HG02840 (cell line): ENCODE results near the gene PRCC.

Source experiments
- ATAC-seq: cut with Tn5 transposase; IDR thresholded peaks from one replicate; pipeline ENCODE4 v1.9.1; 2021; ENCODE audit warnings: mild to moderate bottlenecking, moderate library complexity, moderate number of reproducible peaks; ENCODE audit not compliant: unreplicated experiment, low FRiP score

PRCC gene

GRCh38 chr1:156794506-156795373 lies 27.4 kb downstream of the PRCC start:
- no peak for ATAC-seq

DNA sequence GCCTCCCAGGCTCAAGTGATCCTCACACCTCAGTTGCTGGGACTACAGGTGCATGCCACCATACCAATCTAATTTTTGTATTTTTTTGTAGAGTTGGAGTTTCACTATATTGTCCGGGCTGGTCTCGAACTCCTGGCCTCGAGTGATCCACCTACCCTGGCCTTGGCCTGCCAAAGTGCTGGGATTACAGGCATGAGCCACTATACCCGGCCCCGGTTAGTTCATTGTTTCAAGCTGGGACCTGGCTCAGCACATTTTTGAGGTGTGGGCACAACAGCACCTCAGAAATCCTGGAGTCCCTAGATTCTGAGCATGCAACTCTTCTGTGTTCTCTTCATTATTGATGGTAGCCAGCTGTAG lies 28.0 kb downstream of the PRCC start:
- no peak for ATAC-seq

DNA sequence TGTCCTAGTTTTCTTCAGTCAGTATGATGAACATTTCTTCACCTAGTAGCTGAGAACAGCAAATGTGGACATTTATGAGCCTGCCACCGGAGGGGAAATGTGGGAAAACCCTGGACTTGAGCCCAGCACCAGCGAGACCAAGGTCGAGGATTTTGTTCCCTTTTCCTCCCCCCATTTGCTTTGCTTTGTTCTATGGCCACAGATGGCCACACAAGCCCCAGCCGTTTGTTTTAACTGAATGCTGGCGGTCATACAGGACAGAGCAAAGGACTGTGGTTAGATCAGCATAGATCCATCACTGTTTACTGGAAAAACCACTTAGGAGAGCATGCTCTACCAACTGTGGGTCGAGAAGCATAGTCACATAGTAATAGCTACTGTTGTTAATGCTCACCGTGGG lies 28.5 kb downstream of the PRCC start:
- ATAC-seq: no peak

- no peak for ATAC-seq
Measured at GRCh38 chr1:156796340-156797097, 29.2 kb downstream of the PRCC start.

DNA sequence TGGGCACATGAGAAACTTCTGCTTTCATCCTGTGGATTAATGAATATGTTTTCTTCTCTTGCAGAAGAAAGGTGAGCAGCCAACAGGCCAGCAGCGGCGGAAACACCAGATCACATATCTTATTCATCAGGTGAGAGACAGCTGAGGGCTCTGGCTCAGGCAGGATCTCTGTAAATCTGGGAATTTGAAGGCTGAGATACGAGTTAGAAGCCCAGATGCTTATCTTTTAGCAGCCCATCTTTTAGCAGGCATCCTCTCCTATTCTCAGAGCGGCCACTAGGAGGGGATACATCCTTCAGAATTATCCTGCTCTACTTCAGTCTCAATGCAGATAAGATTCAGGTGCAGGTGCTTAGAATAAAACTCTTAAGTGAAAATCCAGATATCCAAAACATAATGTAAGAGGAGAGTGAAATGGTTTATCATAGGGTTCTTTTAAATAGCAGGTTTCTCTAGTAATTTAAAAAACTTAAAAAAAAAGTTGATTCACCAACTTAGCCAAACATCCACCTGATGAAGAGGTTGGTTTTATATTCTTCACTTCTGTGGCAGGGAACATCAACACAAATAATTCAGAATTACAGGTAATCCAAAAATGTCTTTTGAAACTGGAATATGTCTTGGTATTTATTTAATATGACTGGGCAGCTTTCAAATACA lies 30.0 kb downstream of the PRCC start:
- no peak for ATAC-seq

- ATAC-seq: no peak
Measured at GRCh38 chr1:156801409-156802121, 34.2 kb downstream of the PRCC start.

DNA sequence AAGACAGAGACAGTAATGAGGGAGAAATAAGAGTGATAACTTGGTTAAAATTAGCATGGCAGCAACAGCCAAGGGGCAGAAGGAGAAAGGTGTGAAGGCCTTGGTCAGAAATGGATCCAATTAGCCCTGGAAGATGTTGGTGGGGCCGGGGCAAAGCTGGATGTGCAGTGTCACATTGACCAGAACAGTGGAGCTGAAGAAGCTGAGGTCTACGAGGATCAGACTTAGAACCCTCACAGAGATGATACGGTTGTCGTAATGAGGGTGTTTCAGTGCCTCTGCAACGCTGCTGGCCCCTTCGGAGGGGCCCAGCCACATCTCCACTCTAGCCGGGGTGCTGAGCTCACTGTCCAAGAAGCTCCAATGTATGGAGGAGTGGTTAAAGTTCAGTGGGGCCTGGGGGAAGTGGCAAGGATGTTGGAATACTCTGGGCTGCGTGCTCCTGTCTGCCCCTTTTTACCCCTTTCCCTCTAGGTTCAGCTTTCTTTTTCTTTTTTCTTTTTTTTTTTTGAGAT lies 35.1 kb downstream of the PRCC start:
- ATAC-seq: no peak

DNA sequence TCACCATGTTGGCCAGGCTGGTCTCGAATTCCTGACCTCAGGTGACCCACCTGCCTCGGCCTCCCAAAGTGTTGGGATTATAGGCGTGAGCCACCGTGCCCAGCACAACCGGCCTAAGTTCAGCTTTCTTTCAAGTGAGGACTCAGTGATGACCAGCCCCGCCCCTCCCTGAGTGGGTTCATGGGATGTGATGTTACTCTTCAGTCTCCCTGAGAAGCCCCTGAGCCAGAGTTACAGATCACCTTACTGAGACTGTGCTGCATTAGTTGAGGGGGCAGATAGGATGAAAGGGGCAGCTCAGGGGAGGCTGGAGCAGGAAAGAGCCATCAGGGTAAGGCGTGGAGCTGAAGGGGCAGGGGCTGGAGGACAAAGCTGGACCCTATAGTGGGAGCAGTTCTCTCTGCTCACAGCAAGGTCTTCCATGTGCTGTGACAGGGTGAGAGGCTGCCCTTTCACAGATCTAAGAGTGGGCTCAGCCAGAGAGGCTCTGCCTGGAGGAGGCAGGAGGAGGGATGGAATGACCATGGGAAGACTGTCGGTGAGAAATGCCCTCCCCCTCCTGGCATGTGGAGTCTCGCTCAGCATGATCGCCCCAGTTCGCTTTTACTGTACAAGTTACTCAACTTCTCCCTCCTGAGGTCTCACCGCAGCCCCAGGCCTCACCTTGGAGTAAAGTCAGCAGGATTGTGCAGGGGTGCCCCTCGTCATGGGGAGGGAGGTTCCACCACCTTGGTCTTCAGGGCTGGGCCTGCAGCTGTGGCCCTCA lies 35.9 kb downstream of the PRCC start:
- ATAC-seq: no peak

GRCh38 chr1:156804026-156804425 lies 36.7 kb downstream of the PRCC start:
- ATAC-seq: no peak

DNA sequence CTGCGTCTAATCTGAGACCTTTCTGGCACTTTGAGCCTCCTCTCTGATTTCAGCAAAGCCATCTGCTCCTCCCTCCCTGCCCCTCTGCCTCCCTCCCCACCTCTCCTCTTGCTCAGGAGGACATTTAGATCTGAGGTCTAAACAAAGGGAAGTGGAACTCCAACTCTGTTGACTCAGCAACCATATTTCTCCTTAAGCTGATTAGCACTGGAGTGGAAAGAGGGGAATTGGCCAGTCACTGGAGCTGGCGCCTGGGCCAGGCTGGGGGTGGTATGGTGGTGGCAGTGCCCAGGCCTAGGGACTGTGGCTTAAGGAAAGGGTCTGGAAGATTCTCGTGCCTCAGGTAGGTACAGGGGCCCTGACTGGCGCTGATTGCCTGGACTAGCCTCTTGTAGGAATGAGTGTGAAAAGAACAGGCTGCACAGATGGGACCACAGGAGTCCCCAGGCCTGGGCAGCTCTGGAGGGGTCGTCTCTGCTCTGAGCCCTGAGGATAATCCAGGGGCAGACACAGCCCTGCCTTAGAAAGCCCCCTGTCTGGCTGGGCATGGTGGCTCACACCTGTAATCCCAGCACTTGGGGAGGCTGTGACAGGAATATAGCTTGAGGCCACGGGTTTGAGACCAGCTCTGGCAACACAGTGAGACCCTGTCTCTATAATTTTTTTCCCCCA lies 37.4 kb downstream of the PRCC start:
- no peak for ATAC-seq

DNA sequence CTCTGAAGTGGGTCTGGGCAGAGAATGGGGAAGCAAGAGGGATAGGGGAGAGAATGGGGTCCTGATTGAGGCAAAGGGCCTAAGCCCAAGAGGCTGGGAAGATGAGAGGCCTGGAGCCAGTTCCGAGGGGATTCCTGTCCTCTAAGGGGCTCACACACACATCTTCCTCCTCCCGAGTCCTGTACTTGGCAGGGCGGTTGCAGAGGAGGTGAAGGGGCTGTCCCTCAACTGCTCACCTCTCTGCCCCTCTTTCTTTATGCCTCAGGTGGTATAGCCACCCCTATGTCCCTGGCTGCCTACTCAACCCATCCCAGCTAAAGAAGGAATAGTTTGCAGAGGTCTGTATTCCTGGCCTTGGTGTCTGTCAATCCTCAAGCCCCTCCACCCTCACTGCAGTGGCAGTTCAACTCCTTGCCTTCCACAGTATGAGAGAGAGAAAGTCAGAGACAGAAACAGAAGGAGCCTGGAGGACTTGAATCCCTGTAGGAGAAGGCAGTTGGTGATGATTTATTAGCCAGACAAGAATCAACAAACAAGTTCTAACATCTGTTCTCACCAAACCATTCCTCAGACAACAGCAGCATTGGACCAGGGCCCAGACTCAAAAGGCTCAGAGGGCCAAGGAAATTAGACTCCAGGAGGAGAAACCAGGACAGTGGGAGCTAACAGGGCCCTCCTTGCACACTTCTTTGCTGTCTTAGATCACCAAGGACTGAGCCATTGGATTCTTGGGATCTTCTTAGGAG lies 38.6 kb downstream of the PRCC start:
- no peak for ATAC-seq

DNA sequence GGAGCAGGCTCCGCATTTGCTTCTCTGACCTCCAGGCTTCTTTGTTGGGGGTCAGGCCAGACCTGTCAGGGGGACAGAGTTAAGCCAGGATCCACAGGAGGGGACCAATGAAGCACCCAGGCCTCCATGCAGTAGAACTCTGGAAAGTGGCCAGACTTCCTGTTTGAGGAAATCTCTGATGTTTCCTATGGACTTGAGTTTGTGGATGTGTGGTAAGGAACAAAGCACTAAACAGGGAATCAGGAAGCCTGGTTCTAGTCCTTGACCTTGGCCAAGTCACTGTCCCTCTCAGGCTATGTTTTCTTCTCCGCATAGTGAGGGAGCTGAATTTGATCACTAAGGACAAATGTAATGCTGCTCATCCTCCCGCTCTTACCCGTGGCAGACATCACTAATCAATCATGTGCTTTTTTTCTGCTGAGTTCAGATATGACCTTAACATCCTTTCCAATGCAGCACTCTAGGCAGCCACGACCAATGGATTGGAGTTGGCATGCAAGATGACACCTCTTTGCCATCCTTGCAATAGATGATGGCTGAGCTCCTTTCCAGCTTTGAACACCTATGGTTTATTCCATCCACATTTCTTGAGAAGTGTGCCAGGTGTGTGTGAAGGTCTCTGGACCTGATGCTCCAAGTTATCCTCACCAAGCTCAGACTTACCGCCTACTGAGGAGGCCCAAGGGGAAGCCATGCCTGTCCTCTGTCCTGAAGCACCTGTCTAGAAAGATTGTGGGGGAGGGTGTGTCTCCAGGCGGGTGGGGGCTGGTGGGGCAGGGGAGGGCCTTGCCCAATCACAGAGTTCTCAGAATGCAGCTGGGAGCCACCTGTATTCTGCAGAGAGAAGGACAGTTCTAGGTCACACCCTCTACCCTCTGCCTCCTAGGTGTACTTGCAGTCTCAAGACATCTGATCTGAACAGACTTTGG lies 39.4 kb downstream of the PRCC start:
- no peak for ATAC-seq

DNA sequence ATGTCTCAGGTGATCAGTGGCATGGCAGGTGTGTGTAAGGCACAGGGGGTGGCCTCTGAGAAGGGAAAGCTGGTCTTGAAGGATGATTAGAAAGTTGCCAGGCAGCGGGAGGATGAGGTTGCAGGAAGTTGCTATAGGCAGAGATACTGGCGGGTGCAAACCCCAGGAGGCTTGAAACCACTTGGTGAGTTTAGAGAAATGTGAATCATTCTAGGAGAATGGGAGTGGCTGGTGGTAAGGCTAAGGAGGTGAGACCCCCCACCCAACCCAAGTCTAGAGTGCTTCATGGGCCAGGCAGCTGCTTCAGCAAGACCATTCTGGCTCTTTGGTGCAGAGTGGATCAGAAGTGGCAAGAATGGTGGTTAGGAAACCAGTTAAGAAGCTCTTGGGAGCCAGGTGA lies 40.3 kb downstream of the PRCC start:
- ATAC-seq: no peak

GRCh38 chr1:156808186-156809030 lies 41.1 kb downstream of the PRCC start:
- ATAC-seq: no peak

GRCh38 chr1:156809281-156809680 lies 41.9 kb downstream of the PRCC start:
- ATAC-seq: no peak

DNA sequence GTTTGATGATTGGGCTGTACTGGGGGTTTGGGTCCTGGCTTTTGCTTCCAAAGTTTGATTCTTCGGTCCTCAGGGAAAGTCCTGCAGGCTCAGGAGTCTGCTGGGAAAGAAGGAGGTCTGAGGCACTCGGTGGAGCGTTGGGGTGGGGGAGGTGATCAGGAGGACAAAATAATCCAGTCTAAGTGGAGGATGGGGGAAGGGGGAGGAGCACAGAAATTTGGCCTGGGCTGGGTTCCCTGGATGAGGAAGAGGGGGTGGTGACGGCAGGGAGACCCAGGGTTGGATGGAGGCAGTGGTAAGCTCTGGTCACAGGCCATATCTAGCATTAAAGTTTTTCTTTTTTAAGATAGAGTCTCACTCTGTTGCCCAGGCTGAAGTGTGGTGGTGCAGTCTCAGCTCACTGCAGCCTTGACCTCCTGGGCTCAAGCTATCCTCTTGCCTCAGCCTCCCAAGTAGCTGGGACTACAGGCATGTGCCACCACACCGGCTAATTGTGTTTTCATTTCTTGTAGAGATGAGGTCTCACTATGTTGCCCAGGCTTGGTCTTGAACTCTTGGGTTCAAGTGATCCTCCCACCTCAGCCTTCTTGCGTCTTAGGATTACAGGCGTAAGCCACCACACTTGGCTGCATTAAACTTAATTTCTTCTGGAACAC lies 42.5 kb downstream of the PRCC start:
- ATAC-seq: no peak
